ENCODE measurements around the gene ZMYND19. TPM values are rescaled to one million over a fixed set of nuclear protein-coding genes. Genes with fewer than 3 reads are reported as not detected.

The ZMYND19 gene
- 10 to 100 TPM in 3 of 4 donors, 1 to 10 TPM in 1; 6.8 to 12.2 (median 10.7) TPM for total RNA-seq

- TF ChIP-seq CTCF (IDR thresholded peaks at IDR 0.05; ENCODE audit: low read depth), result no peak
These were observed at the start of gene ZMYND19 for GRCh38 chr9:137590469-137591383. TSS of gene ZMYND19 (minus strand) at chr9:137590512. CDS start at chr9:137590263, 249 bp downstream.

GRCh38 chr9:137639303-137640051 is 49.2 kb upstream of the ZMYND19 start:
- no peak for TF ChIP-seq CTCF (IDR thresholded peaks at IDR 0.05; ENCODE audit: low read depth)

GRCh38 chr9:137638680-137639079 is 48.4 kb upstream of the ZMYND19 start:
- TF ChIP-seq CTCF (IDR thresholded peaks at IDR 0.05; ENCODE audit: low read depth), result no peak

- TF ChIP-seq CTCF (IDR thresholded peaks at IDR 0.05; ENCODE audit: low read depth), result no peak
These were observed 43.7 kb upstream of the ZMYND19 start for GRCh38 chr9:137634016-137634415.

GRCh38 chr9:137632230-137633161 is 42.2 kb upstream of the ZMYND19 start:
- TF ChIP-seq CTCF (IDR thresholded peaks at IDR 0.05; ENCODE audit: low read depth), result no peak

GRCh38 chr9:137631345-137632229 is 41.3 kb upstream of the ZMYND19 start:
- no peak for TF ChIP-seq CTCF (IDR thresholded peaks at IDR 0.05; ENCODE audit: low read depth)
